GM12891 (cell line): Measurements from ENCODE around the gene RAMP2.

Source experiments
- PAX5 ChIP-seq: IDR thresholded peaks from 2 replicates; pipeline ENCODE4 v1.6.1; 2011; ENCODE audit warnings: low read length, moderate library complexity, mild to moderate bottlenecking; ENCODE audit not compliant: insufficient read depth, severe bottlenecking
- POLR2AphosphoS5 ChIP-seq: IDR thresholded peaks from 2 replicates; pipeline ENCODE4 v1.6.1; 2011; ENCODE audit warnings: low read depth, low read length, control low read depth

DNA sequence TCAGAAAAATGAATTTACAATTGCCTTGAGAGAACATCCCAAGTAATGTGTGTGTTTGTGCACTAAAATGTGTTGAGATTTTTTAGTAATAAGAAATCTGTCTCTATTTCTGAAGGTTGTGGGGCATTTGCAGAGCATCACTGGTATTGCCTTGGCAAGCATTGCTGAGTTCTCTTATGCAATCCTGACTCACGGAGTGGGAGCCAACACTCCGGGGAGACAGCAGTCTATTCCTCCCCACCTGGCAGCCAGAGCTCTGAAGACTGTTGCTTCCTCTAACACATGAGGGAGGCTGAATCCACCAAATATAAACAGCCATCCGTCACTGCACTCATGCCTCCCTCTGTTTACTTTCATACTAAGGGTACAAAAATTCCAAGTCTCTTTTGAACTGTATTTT is 48.2 kb downstream of the RAMP2 start:
- TF ChIP-seq POLR2AphosphoS5 (no peak), PAX5 (no peak)
